HG02852 (cell line): ENCODE data around the gene ATF4.
"Not testable (repeated sequence)": the region's sequence is repeated elsewhere in the genome, so short reads cannot be mapped to it uniquely, and the experiment has no call there.

ENCODE experiments used
- ATAC-seq: cut with Tn5 transposase; IDR thresholded peaks from one replicate; pipeline ENCODE4 v1.9.1; 2021; ENCODE audit warnings: mild to moderate bottlenecking, moderate library complexity; ENCODE audit not compliant: unreplicated experiment

ATF4 gene

GRCh38 chr22:39489094-39490068, 31.0 kb upstream of the ATF4 start:
- ATAC-seq = no peak

DNA sequence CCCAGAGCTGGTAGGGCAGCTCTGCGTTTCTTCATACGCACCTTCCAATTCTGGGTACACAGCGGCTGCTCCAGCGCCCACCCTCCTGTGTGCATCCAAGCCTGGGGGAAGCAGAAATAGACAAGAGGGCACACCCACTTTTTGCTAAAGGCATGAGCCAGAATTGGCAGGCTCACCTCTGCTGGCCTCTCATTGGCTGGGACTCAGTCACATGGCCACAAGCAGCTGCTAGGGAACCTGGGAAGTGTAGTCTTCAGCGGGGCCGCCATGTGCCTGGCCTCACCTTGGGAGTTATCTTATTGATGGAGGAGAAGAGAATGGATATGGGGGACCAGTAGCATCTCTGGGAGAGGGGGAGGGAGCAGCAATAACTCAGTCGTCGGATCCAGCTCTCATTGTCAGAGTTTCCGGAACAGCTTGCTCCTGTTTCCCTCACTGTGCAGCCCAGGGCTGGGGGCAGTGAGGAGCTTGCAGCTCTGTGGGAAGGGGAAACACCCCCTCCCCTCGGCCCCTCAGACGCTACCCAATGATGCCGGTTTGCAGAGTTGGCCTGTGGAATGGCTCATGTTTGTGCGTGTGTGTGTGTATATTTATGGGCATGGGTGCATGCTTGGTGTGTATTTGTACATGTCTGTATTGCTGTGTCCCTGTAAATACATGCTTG, 30.1 kb upstream of the ATF4 start:
- ATAC-seq = peak; percentile 87

- ATAC-seq = no peak
These were observed 29.2 kb upstream of the ATF4 start for GRCh38 chr22:39490966-39491680.

DNA sequence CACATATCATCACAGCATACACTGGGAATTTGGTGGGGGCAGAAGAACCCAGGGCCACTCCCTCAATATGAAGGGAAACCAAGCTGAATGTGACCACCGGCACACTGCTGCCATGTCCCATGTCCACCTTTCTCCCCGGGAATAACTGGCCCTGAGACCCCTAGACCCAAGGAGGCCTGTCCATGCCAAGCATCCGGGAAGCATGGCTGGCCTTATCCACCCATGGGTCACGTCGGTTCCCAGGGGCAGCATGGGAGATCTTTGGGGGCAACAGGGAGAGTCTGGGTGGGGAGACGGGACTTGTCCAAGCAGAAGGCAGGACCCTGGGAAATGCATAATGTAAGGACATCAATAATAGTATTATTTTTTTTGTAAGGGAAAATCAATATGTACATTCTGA, 28.7 kb upstream of the ATF4 start:
- no peak for ATAC-seq

GRCh38 chr22:39492186-39492585, 28.2 kb upstream of the ATF4 start:
- ATAC-seq = no peak

DNA sequence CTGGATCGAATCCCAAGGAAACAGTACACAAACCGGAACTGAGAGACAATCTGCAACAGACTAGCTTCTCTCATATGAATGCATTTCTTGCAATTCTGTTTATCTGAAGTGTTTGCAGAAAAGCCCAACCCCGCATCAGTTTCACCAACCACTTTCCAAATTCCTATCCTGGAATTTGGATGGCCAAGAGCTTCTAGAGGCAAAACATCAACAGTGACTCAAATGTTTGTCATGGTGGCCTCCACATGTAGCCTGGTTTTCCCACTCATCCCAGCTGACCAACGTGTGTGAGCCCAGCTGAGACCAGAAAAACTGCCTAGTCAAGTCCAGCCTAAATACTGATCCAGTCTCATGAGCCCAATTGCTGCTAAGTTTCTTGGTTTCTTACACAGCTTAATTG, 26.6 kb upstream of the ATF4 start:
- ATAC-seq = no peak

GRCh38 chr22:39494471-39495120, 25.8 kb upstream of the ATF4 start:
- no peak for ATAC-seq

DNA sequence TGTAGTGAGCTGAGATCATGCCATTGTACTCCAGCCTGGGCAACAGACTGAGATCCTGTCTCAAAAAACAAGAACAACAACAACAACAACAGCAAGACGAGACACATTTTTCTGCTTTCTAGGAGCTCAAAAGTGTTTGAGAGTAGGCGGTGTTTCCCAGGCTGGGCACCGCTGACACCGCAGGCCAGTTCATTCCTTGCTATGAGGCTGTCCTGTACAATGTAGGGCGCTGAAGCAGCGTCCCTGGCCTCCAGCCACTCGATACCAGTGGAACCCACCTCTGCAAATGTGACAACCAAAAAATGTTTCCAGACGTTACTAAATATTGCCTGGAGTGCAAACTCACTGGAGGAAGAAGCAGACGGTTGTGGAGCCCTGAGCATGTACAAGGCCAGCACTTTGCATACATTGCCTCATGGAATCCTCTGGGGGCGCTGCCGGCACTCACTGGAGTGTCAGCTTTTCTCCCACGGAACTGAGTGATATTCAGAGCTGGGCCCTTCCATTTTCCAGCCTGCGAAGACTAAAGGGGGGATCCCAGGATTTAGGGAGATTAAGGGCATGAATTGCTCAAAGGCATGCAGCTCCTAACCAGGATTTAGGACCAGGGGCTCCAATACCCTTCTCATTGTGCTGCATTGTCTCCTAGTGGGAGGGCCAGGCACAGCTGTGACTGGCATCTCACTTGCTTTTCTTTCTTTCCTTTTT, 24.1 kb upstream of the ATF4 start:
- ATAC-seq = no peak

DNA sequence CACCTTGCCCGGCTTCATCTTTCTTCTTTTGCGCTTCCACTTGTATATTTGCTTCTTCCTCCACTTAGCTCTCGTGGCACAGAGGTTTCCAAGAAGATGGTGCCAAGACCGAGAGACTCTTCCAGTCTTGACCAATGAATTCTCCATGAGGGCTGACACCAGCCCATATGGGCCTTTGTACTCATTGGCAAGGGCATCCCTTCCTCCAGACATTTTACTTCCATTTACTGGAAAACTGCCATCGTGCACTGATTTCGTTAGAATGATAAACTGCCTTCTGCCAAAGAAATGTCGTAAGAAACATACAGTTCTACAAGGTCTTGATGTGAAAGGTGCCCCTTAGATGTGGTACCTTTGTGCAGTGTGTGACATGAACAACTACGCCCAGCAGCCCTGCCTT, 22.9 kb upstream of the ATF4 start:
- ATAC-seq = no peak

DNA sequence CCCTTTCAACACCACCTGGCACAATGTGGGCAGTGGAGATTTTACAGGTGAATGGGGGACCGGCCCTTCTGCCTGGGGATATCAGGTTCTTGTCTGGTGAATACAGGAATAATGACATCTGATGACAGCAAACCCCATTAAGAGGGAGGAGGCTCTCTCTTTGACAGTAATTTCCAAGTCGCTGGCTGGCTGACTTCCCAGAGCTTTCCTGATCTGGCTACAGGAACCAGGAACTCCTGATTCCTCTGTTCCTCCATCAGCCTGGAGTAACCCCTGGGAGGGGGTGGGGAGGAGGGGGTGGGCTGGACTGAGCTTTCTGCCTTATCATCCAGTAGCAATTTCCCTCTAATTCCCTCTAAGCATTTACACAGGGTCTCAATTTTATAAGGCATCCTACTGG, 22.0 kb upstream of the ATF4 start:
- ATAC-seq = no peak

- no peak for ATAC-seq
These were observed 21.6 kb upstream of the ATF4 start for GRCh38 chr22:39498802-39499201.

DNA sequence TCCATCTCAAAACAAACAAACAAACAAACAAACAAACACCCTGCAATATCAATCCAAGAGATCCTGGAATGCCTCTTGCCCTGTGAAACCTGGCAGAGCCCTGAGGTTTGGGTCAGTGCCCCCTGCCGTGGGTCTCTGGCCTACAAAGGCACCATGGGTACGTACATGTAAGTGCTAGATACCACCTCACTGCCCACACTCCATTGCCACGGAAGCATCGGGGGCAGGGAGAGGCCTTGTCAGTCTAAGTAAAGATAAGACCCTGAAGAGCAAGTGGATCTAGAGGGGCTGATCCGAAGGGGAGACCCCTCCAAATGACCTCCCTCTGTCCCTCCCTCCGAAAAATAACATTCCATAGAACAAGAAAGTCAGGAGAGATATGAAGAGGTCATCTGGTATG, 20.3 kb upstream of the ATF4 start:
- no peak for ATAC-seq

DNA sequence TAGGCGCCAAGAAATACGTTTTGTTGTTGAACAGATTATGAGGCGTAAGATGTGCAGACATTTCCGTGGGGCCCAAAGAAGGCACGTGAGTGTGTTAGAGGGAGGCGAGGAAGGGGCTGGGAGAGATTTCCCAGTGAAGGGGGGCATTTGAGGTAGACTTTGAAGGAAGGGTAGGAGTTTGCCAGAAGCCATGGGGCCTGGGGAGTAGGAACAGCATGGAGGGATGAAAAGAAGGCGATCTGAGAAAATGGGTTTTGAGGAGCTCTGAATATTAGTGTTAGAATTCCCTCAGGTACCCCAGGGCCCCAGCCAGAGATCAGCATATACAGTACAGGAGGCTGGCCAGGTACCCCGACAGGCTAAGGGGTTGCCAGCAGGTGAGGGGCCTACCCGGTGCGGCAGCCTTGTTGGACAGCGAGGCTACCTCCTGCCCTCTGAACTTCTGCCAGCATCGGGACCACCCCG, 18.7 kb upstream of the ATF4 start:
- no peak for ATAC-seq

DNA sequence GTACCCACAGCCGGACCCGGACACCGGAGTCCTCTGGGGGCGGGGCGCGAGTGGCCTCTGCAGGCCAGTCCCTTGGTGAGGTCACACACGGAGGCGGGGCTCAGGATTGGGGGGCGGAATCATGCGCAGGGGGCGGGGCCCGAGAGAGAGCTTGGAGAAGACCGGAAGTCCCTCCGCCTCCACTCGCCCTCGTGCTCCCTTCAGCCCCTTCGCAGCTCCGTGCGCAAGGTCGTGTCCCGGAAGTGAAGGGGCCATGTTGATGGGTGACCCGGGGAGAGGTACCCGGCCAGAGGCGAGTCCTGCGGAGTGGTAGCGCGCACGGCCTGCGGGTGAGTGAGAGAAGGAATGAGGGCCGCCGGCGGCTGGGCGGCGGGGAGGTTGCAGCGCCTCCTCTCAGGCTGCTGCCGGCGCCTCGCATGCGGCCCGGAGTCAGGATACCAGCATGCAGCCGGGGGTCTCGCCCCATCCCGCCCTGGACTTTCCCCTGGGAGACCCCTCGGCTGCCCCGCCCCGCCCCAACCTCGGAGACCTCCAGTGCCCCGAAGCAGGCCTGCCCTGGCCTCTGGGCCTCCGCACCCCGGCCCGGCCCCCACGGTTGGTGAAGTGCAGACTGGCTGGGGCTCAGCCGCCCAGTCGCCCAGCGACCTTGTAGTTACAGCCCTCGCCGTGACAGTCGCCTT, 18.1 kb upstream of the ATF4 start, which contains the start of gene MIEF1:
Gene MIEF1, plus strand, starts transcription at position 182 of the 680 bp plus-strand sequence. CDS start 9,005 bp downstream, outside the sequence.
- peak; percentile 86 for ATAC-seq

- no peak for ATAC-seq
These were observed 17.5 kb upstream of the ATF4 start for GRCh38 chr22:39502789-39503409.

DNA sequence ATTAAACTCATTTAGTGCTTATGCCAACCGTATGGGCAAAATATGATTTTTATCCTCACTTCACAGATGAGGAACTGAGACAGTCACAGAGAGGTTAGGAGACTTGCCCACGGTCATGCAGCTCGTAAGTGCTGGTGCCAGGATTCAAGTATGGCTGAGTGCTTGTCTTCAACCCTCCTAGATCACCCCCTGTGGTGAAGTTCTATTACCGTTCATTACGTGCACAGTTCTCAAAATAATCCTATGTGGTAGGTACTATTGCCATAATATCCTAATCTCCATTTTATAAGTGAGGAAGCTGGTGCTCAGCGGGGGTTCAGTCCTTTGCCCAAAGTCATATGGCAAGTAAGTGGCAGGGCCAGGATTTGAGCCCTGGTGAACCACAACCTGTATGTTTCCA, 16.7 kb upstream of the ATF4 start:
- ATAC-seq = no peak

GRCh38 chr22:39504071-39504470, 16.3 kb upstream of the ATF4 start:
- no peak for ATAC-seq

DNA sequence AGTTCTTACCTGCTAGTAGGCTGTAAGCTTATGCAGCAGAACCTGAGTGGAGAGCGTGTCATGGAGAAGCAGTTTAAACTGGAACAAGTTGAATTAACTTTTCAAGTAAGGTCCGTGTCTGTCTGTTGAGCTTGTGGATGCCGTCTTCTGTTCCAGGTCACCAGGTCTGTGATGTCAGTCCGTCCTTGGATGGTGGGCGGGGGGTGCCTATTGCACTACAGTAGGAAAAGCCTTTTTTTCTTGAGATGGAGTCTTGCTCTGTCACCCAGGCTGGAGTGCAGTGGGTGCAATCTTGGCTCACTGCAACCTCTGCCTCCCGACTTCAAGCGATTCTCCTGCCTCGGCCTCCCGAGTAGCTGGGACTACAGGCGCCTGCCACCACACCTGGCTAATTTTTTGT, 13.3 kb upstream of the ATF4 start:
- ATAC-seq = not testable (repeated sequence)

- no peak for ATAC-seq
These were observed 12.0 kb upstream of the ATF4 start for GRCh38 chr22:39508393-39508792.
